K562 (cell line): Measurements from ENCODE around the gene PHAX. TPM values are rescaled to one million over a fixed set of nuclear protein-coding genes. Genes with fewer than 3 reads are reported as not detected.
"Not testable (repeated sequence)": the region's sequence is repeated elsewhere in the genome, so short reads cannot be mapped to it uniquely, and the experiment has no call there.

Experiments
- ATAC-seq: fragments of 200-7000 bp; cut with Tn5 transposase; 3 replicates; pipeline ENCODE4 v1.9.1; 2020; ENCODE audit warnings: moderate library complexity
- BruUV-seq: library from RNA; stranded (reverse); fragments of 400-500 nt; replicated peaks from 2 replicates; lab custom pipeline; 2021; lab: Mats Ljungman, UMichigan
- CTCF ChIA-PET: fragments of 300-600 bp; formaldehyde crosslinking; extraction: SDS; loops from one replicate; lab custom pipeline; 2021; ENCODE audit warnings: low intra/inter-chr PET ratio; lab: Yijun Ruan, JAX
- POLR2A ChIA-PET: fragments of 300-600, 350-650 bp; sonication (Branson Sonifier 250); formaldehyde crosslinking; extraction: SDS; loops from one replicate; lab custom pipeline; 2021; ENCODE audit warnings: antibody characterized with exemption, inconsistent platforms; lab: Yijun Ruan, JAX
- DNase-seq, 4 experiments: peaks; one replicate each; pipeline versions ENCODE4 v3.0.0 to v3.0.0-alpha.2; 2011 to 2018; ENCODE audit warnings: low spot score in 3 of 4, mixed read lengths in 3 of 4; ENCODE audit errors: extremely low read depth in 1 of 4
- FAIRE-seq: peaks from 2 replicates; lab custom pipeline; 2011; peaks lifted over from hg19 to GRCh38; lab: Jason Lieb, UNC
- H2AFZ ChIP-seq: 2 replicates; pipeline ENCODE4 v1.6.0; 2011; ENCODE audit warnings: low read depth, low read length, control low read depth, inconsistent platforms
- H3K27ac ChIP-seq: fragments of 200-600 bp; 3 replicates; pipeline ENCODE4 v1.8.0; 2011; ENCODE audit warnings: low read depth, mild to moderate bottlenecking, control low read depth, inconsistent platforms, low read length, moderate library complexity, mixed read lengths; ENCODE audit errors: extremely low read depth
- H3K27me3 ChIP-seq, 2 experiments: fragments of 300-600 bp in 1 of 2; 2 replicates in 1 of 2; 3 replicates in 1 of 2; pipeline versions ENCODE4 v1.6.0 to v1.8.0; 2011; ENCODE audit warnings: inconsistent platforms in 2 of 2, low read length in 2 of 2, mild to moderate bottlenecking in 1 of 2, mixed read lengths in 1 of 2, moderate library complexity in 1 of 2; ENCODE audit not compliant: control insufficient read depth in 2 of 2, insufficient read depth in 2 of 2
- H3K36me3 ChIP-seq: fragments of 300-600 bp; 3 replicates; pipeline ENCODE4 v1.8.0; 2011; ENCODE audit warnings: mild to moderate bottlenecking, low read length, inconsistent platforms; ENCODE audit not compliant: control insufficient read depth, insufficient read depth
- H3K4me1 ChIP-seq, 2 experiments: fragments of 200-600 bp in 1 of 2; replicated peaks in 1 of 2; 2 replicates in 1 of 2; 3 replicates in 1 of 2; pipeline versions ENCODE4 v1.5.1 to v1.8.0; 2011; ENCODE audit warnings: inconsistent platforms in 2 of 2, low read length in 2 of 2, mild to moderate bottlenecking in 1 of 2, mixed read lengths in 1 of 2, moderate library complexity in 1 of 2; ENCODE audit not compliant: control insufficient read depth in 2 of 2, insufficient read depth in 2 of 2
- H3K4me2 ChIP-seq: 2 replicates; pipeline ENCODE4 v1.6.1; 2011; ENCODE audit warnings: low read length, control low read depth, inconsistent platforms, mixed read lengths; ENCODE audit not compliant: insufficient read depth
- H3K4me3 ChIP-seq: fragments of 200-600 bp; sonication (generic), shearing (Covaris generic); 2 replicates; pipeline ENCODE4 v1.5.1; 2016; ENCODE audit warnings: control low read depth, inconsistent platforms
- H3K79me2 ChIP-seq: fragments of 200-600 bp; 3 replicates; pipeline ENCODE4 v1.8.0; 2011; ENCODE audit warnings: low read length, inconsistent platforms; ENCODE audit not compliant: control insufficient read depth, insufficient read depth
- H3K9ac ChIP-seq, 2 experiments: 2 replicates each; pipeline versions ENCODE4 v1.6.0 to v1.6.1; 2011; ENCODE audit warnings: low read depth in 2 of 2, low read length in 2 of 2, control low read depth in 1 of 2, inconsistent platforms in 1 of 2, mild to moderate bottlenecking in 1 of 2, mixed read lengths in 1 of 2; ENCODE audit not compliant: insufficient read depth in 1 of 2
- H3K9me1 ChIP-seq: one replicate; pipeline ENCODE4 v1.6.0; 2011; ENCODE audit warnings: inconsistent platforms, mild to moderate bottlenecking, low read length, moderate library complexity; ENCODE audit not compliant: control insufficient read depth, insufficient read depth
- H3K9me3 ChIP-seq: replicated peaks from 2 replicates; pipeline ENCODE4 v1.5.1; 2011; ENCODE audit warnings: low read depth, low read length, inconsistent platforms; ENCODE audit not compliant: control insufficient read depth, insufficient read depth
- H4K20me1 ChIP-seq: replicated peaks from 2 replicates; pipeline ENCODE4 v1.6.1; 2011; ENCODE audit warnings: low read length, inconsistent platforms, mixed read lengths; ENCODE audit not compliant: control insufficient read depth, insufficient read depth
- EGR1 ChIP-seq: fragments of 450-650 bp; conservative IDR thresholded peaks from 2 replicates; pipeline ENCODE4 v1.6.1; 2017; ENCODE audit warnings: mild to moderate bottlenecking
- ESRRA ChIP-seq: fragments of 450-650 bp; IDR thresholded peaks from 2 replicates; pipeline ENCODE4 v1.6.1; 2014; ENCODE audit warnings: low read depth, mild to moderate bottlenecking, moderate library complexity, borderline replicate concordance
- FOXJ2 ChIP-seq: fragments of 200-800 bp; sonication (Bioruptor generic); IDR thresholded peaks from 2 replicates; pipeline ENCODE4 v1.6.1; 2016; ENCODE audit warnings: missing genetic modification characterization, missing compliant biosample characterization
- HNRNPLL ChIP-seq: fragments of 200-400 bp; formaldehyde crosslinking; IDR thresholded peaks from 2 replicates; pipeline ENCODE4 v1.6.1; 2017; ENCODE audit warnings: low read length, low read depth, mild to moderate bottlenecking; ENCODE audit not compliant: poor library complexity, severe bottlenecking
- JUND ChIP-seq, 2 experiments: IDR thresholded peaks; 2 replicates in 1 of 2; 3 replicates in 1 of 2; pipeline ENCODE4 v1.6.1; 2011; ENCODE audit warnings: borderline replicate concordance in 2 of 2, low read depth in 2 of 2, low read length in 2 of 2, improper control_type of control experiment in 1 of 2, missing biosample characterization in 1 of 2, missing genetic modification characterization in 1 of 2, missing genetic modification reagents in 1 of 2
- MEIS2 ChIP-seq: fragments of 450-650 bp; IDR thresholded peaks from 2 replicates; pipeline ENCODE4 v1.6.1; 2014; ENCODE audit warnings: mild to moderate bottlenecking; ENCODE audit not compliant: partially characterized antibody
- NR2F6 ChIP-seq: fragments of 450-650 bp; formaldehyde crosslinking; IDR thresholded peaks from 2 replicates; pipeline ENCODE4 v1.4.0; 2020; ENCODE audit warnings: mild to moderate bottlenecking
- TGIF2 ChIP-seq: sonication (generic); formaldehyde crosslinking; IDR thresholded peaks from 2 replicates; pipeline ENCODE4 v1.8.1; 2022; ENCODE audit warnings: mild to moderate bottlenecking, missing genetic modification reagents, moderate library complexity
- USF2 ChIP-seq: sonication (generic); formaldehyde crosslinking; IDR thresholded peaks from 2 replicates; pipeline ENCODE4 v1.5.0; 2020; ENCODE audit warnings: missing genetic modification reagents
- ZNF121 ChIP-seq: sonication (generic); formaldehyde crosslinking; conservative IDR thresholded peaks from 2 replicates; pipeline ENCODE4 v1.8.0; 2022; ENCODE audit warnings: missing genetic modification reagents
- ZNF217 ChIP-seq: sonication (generic); formaldehyde crosslinking; IDR thresholded peaks from 2 replicates; pipeline ENCODE4 v1.8.0; 2022; ENCODE audit warnings: mild to moderate bottlenecking, missing genetic modification reagents
- WGBS: fragments of 100-300 bp; shearing (Covaris generic); methylation state at CpG from one replicate; pipeline ENCODE4 v1.1.6; 2016; ENCODE audit warnings: low coverage, mixed read lengths; ENCODE audit not compliant: insufficient coverage; ENCODE audit errors: missing lambda C conversion rate; 5-methylcytosine and 5-hydroxymethylcytosine counted together
- in situ Hi-C: fragments of 300-500 bp; cut with MboI; formaldehyde crosslinking; loops from 4 replicates; pipeline ENCODE4 v1.15.0; 2018; ENCODE audit warnings: inconsistent platforms, mixed read lengths
- intact Hi-C: fragments of 100-400 bp; cut with micrococcal nuclease; formaldehyde crosslinking; loops from 2 replicates; pipeline ENCODE4 v1.14.2; 2022
- polyA plus RNA-seq, 8 experiments: library from polyadenylated mRNA; depleted of rRNA in 4 of 8; stranded (reverse) in 5 of 8; unstranded in 3 of 8; fragments of >200 nt; fragmentation: Nextera tagmentation in 2 of 8; fragmentation: Illumina TruSeq in 1 of 8; extraction: Ambion mirVana in 2 of 8; extraction: Trizol in 1 of 8; gene quantifications; 2 replicates each; pipeline versions ENCODE4 v1.2.1 to v1.2.3, GENCODE V29; 2011 to 2014; ENCODE audit warnings: inconsistent platforms in 1 of 8, missing spikeins in 1 of 8
- total RNA-seq, 7 experiments: library from RNA; depleted of rRNA in 6 of 7; stranded (reverse); fragments of >200 nt in 6 of 7; fragmentation: Illumina TruSeq in 2 of 7; extraction: Trizol in 2 of 7; gene quantifications; 2 replicates each; pipeline versions ENCODE4 v1.2.1 to v1.2.3, GENCODE V29; 2011 to 2021; ENCODE audit warnings: low replicate concordance in 1 of 7

The PHAX gene
- total and polyA plus RNA-seq, 9 of the 15 experiments (the other 6 are each of a cell fraction or from before 2014, with no cell fraction given) = 20.2 to 59.8 (median 43.5) TPM

- no peak for TF ChIP-seq TGIF2 (CRISPR knock-in tag)
- no peak for TF ChIP-seq ZNF217 (CRISPR knock-in tag)
- peak; percentile 30; the same call in 1 of the 2 replicates for TF ChIP-seq JUND (IDR thresholded peaks at IDR 0.05; ENCODE audit: borderline replicate concordance, low read depth, low read length)
- TF ChIP-seq JUND (tag; IDR thresholded peaks at IDR 0.05; ENCODE audit: borderline replicate concordance, low read depth, low read length) = 0 out of 3 replicates have a peak, but pooled peaks have one; percentile 41
- no peak for TF ChIP-seq HNRNPLL
- no peak for TF ChIP-seq MEIS2
- TF ChIP-seq EGR1 = no peak
- TF ChIP-seq ESRRA = no peak
- no peak for TF ChIP-seq FOXJ2
- TF ChIP-seq ZNF121 = peak; percentile 66
- no peak for TF ChIP-seq NR2F6
- no peak for TF ChIP-seq USF2 (CRISPR knock-in tag)
Measured at GRCh38 chr5:126552614-126553013, 48.1 kb upstream of the PHAX start (continued).

GRCh38 chr5:126555101-126555500 is 45.6 kb upstream of the PHAX start:
- DNase-seq, H3K27ac ChIP-seq, FAIRE-seq, in situ Hi-C loops, BruUV-seq, H3K27me3 ChIP-seq, H3K9ac ChIP-seq, H3K4me2 ChIP-seq, H3K79me2 ChIP-seq, H3K9me3 ChIP-seq, intact Hi-C loops, H3K4me3 ChIP-seq, H3K36me3 ChIP-seq, H4K20me1 ChIP-seq, ATAC-seq, H3K4me1 ChIP-seq, H3K9me1 ChIP-seq: not testable (repeated sequence)
- 7% methylated on average over 9 of the region's 9 CpGs for WGBS
- CTCF ChIA-PET = interaction anchor here (0.5 kb wide), 1 partner anchor 268 kb away, joined by 4 read pairs; no protein-coding TSS in a partner anchor
- POLR2A ChIA-PET = interaction anchor here (0.6 kb wide), 1 partner anchor 151 kb away, joined by 3 read pairs; no protein-coding TSS in a partner anchor
- 0 out of 2 replicates have a peak overlapping the region, but pooled peaks have one; percentile 14 for H2AFZ ChIP-seq
